Measurements from ENCODE around the gene AGAP1. TPM values are rescaled to one million over a fixed set of nuclear protein-coding genes. Genes with fewer than 3 reads are reported as not detected.

AGAP1 gene
- total RNA-seq, 4 donors from 2014 or later: 7.2 to 19.6 (median 15.2) TPM

DNA sequence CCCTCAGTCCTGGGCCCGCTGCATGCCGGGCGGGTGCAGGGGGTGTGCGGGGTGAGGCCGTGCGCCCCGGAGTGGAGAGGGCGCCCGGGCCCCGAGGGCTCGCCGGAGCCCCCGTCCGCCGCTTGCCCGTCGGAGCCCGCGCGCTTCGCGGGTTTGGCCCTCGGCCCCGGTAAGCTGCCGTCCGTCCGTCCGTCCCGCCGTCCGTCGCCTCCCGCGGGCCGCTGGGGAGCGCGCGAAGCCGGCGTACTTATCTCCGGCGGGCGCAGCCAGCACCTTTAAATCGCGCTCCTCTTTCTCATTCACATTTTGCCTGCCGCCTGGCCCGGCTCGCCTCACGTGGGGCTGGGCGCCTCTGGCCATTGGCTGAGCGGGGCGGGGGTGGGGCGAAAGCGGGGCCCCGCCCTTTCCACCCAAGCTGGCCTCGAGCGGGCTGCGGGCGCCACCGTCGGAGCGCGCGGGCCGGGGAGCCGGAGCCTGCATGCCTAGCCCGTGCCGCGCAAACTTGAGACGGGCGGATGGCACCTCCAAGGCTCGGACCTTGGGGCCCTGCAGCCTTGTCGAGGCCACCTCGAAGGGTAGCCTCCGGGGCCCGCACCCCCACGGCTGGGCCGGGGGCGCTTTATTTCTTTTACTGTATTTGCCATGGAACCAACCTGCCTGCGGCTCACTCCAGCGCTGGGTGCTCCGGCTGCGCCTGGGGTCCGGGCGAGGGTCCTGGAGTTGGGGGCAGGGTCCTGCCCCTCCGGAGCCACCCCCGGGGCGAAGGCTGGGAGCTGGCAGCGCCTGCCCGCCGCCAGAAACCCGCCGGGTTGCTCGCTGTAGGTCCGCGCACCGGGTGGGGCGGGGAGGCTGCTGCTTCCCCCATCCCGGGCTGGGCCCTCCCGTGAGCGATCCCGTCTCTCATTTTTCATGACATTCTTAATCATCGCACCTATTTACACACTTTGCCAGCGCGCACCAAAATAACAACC is 674.6 kb downstream of the AGAP1 start, which contains the start of gene GBX2:
Gene GBX2, minus strand, starts transcription at position 277 of the 971 bp plus-strand sequence. CDS start 415 bp downstream, outside the sequence.
- Histone ChIP-seq H3K36me3 (no peaks in the 10 kb centered on the region), H3K4me3 (peak within 1 kb of the TSS; percentile 8 to 65 (median 32)), H3K27me3 (peaks cover 76 to 100% (median 84%) of the 10 kb centered on the region in 4 donors), H3K9me3 (no peaks in the 10 kb centered on the region), H3K27ac (no peak within 1 kb of the TSS), H3K4me1 (peaks cover 44 to 95% (median 54%) of the 10 kb centered on the region in 3 donors)
- no peak for DNase-seq
- 5 to 7% methylated on average over 3 to 22 of the region's 105 CpGs for WGBS, 2 donors
- TF ChIP-seq, protein P1, sequence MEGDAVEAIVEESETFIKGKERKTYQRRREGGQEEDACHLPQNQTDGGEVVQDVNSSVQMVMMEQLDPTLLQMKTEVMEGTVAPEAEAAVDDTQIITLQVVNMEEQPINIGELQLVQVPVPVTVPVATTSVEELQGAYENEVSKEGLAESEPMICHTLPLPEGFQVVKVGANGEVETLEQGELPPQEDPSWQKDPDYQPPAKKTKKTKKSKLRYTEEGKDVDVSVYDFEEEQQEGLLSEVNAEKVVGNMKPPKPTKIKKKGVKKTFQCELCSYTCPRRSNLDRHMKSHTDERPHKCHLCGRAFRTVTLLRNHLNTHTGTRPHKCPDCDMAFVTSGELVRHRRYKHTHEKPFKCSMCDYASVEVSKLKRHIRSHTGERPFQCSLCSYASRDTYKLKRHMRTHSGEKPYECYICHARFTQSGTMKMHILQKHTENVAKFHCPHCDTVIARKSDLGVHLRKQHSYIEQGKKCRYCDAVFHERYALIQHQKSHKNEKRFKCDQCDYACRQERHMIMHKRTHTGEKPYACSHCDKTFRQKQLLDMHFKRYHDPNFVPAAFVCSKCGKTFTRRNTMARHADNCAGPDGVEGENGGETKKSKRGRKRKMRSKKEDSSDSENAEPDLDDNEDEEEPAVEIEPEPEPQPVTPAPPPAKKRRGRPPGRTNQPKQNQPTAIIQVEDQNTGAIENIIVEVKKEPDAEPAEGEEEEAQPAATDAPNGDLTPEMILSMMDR (IDR thresholded peaks at IDR 0.05): no peak
- no peak for TF ChIP-seq POLR2A (IDR thresholded peaks at IDR 0.05)
- intact Hi-C loops (cut with DNase I): no loop called here

DNA sequence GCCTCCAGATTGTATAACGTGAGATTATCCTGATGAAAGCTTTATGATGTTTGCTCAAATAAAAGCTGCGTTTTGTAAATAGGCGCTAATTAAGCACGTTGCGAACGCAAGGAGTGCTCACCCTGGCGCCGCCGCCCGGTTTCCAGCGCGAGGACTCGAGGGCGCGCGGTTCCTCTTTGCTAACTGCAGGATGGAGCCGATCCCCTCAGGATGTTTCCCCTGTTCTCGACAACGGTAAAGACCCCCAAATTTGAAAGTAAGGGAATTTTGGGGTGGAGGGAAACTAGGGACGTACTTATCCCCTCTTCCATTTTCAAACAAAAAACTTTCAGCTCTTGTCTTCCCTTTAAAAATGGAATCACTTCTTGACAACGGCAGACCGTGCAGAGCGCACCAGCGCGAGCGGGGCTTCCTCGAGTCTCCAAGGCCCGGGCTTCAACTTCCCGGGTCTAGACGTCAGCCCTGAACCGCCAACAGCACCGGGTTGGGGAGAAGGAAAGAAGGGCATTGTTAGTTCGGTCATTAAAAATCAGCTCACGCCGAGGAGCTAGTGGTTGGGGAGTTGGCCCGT is 675.4 kb downstream of the AGAP1 start:
- DNase-seq: no peak
- Histone ChIP-seq H3K27ac (no peak overlapping the region), H3K27me3 (peaks cover 69 to 100% (median 87%) of the 10 kb centered on the region in 4 donors), H3K36me3 (no peaks in the 10 kb centered on the region), H3K4me3 (no peak overlapping the region), H3K4me1 (peaks cover 37 to 90% (median 47%) of the 10 kb centered on the region in 3 donors), H3K9me3 (no peaks in the 10 kb centered on the region)
- intact Hi-C loops (cut with DNase I): no loop called here
- TF ChIP-seq, protein P1 (IDR thresholded peaks at IDR 0.05): no peak
- TF ChIP-seq POLR2A (IDR thresholded peaks at IDR 0.05): no peak
- 11 to 15% methylated on average over 24 to 35 of the region's 36 CpGs for WGBS, 2 donors

DNA sequence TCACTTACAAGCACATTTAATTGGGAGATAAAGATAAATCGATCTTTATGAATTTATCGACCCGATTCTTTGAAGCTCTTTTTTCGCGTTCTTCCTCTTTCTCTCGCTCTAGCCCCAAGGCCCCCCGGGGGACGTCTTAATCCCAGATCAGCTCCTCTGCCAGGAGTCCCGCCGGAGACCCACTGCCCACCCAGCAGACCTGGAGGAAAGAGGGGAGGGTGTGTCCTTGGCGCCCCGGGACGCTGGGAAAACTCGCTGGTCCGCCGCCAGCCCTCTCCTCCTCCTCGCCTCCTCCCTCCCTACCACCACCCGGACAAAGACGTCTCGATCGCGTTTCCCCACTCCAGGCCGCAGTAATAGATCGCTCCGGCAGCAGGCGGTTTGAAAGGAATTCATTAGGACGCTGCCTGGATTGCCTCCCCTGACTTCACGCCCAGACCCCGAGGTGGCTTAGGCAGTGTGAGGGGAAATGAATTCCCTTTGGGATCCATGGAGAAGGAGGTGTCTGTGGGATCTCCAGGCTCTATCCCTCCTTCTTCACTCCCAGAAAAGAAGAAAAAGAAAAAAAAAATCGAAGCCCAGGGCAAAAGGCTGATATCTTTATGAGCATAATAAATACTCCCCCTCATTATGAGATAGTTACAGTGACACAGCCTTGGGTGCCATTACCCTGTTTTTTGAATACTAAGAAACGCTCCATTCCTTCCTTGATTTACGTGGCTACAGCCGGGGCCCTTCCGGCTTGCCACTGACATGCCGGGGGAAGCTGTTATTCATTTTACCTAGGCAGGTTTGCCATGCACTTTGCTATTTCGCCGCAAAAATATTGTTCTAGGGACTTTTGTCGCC is 676.1 kb downstream of the AGAP1 start:
- Histone ChIP-seq H3K27ac (no peak overlapping the region), H3K27me3 (peaks cover 64 to 100% (median 84%) of the 10 kb centered on the region in 4 donors), H3K9me3 (no peaks in the 10 kb centered on the region), H3K4me1 (peaks cover 33 to 83% (median 40%) of the 10 kb centered on the region in 3 donors), H3K36me3 (no peaks in the 10 kb centered on the region), H3K4me3 (no peak overlapping the region)
- intact Hi-C loops (cut with DNase I): no loop called here
- no peak for DNase-seq
- WGBS, 2 donors: 9 to 10% methylated on average over 30 to 31 of the region's 38 CpGs
- TF ChIP-seq, protein P1 (IDR thresholded peaks at IDR 0.05): no peak
- TF ChIP-seq POLR2A (IDR thresholded peaks at IDR 0.05): no peak

DNA sequence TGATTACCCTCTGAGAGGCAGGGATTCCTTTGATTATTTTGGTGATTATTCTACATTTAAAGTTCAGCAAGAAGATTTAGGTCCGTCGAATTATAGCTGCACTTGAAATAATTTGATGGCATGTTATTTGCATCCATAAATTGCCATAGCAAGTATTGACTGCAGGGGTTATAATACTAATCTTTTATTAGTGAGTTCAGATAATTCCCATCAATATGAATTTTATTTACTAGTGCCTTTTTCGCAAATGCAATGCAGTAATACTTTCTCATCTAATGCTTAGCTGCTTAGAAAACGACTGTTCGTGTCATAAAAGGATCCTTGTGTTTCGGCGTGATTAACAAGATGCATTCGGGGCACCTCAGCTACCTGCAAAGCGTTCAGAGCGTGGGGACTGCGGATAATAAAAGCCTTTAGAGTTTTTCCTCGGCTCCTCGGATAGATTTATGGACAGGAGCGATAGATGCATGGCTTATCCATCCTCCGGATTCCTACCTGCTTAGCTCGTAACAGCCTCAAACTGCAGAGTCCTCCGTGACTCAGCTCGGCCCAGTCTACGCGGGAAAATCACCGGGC is 676.8 kb downstream of the AGAP1 start:
- H3K4me3 ChIP-seq: no peak overlapping the region
- H3K36me3 ChIP-seq: no peaks in the 10 kb centered on the region
- TF ChIP-seq POLR2A (IDR thresholded peaks at IDR 0.05): no peak
- TF ChIP-seq, protein P1 (IDR thresholded peaks at IDR 0.05): no peak
- DNase-seq: no peak
- intact Hi-C loops (cut with DNase I): no loop called here
- H3K4me1 ChIP-seq: peaks cover 33 to 81% (median 40%) of the 10 kb centered on the region in 3 donors
- H3K9me3 ChIP-seq: no peaks in the 10 kb centered on the region
- no peak overlapping the region for H3K27ac ChIP-seq
- H3K27me3 ChIP-seq: peaks cover 58 to 100% (median 77%) of the 10 kb centered on the region in 4 donors
- whole genome bisulfite sequencing, 2 donors: 20 to 22% methylated on average over 13 to 17 of the region's 21 CpGs
